ENCODE measurements around the gene OR4K15. TPM values are rescaled to one million over a fixed set of nuclear protein-coding genes. Genes with fewer than 3 reads are reported as not detected.

Gene OR4K15
- polyA plus RNA-seq, 1 donor (not counting 4 experiments of a cell fraction or from before 2014, with no cell fraction given): not detected

DNA sequence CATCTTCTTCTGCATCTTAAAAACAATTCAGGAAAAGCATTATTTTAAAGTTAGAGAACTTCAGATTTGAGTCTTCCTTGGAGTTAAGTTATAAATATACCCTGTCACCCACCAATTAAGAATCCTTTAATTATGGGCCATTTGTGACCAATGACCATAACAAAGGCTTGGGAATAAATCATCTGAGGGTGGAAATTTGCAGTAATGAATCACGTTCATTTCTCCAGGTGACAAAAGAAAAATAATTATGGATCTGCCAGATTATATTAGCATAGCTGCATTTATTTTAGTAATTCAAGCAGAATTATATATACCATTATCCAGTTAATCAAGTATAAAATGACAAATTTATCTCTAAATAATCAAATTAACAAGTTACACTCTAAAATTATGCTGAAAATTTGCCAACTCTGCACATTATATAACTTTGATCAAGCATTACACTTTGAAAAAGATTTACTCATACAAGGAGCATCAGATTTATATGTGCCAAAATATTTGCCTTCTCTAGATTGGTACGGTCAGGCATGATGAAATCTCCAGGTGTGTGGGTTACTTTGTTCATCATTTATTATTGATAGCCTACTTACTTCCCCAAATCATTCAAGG lies 44.0 kb downstream of the OR4K15 start, which contains the start of gene OR4K14:
TSS of gene OR4K14 (minus strand) at position 51 of the 609 bp plus-strand sequence. CDS start 4,114 bp downstream, outside the sequence.
- peaks cover under 1% of the 10 kb centered on the region for H3K9me3 ChIP-seq (ENCODE audit: control insufficient read depth, low read depth, low read length)
- no peak within 1 kb of the TSS for H3K27ac ChIP-seq (ENCODE audit: control insufficient read depth, insufficient read depth, low read length)
- H3K9me1 ChIP-seq (ENCODE audit: control insufficient read depth, extremely low read depth, insufficient read depth, low read length): no peaks in the 10 kb centered on the region
- no peak for DNase-seq (ENCODE audit: low read depth, low spot score)
- H4K20me1 ChIP-seq (ENCODE audit: control insufficient read depth, extremely low read depth, insufficient read depth, low read length): no peaks in the 10 kb centered on the region
- dilution Hi-C loops (cut with MboI; ENCODE audit: extremely low pct_ligation_motif_present, low sequenced_read_pairs): no loop called here
- H3K4me1 ChIP-seq (ENCODE audit: control insufficient read depth, extremely low read depth, insufficient read depth, low read length): no peaks in the 10 kb centered on the region
- H2AFZ ChIP-seq (ENCODE audit: control insufficient read depth, low read length): no peak within 1 kb of the TSS
- H3K4me3 ChIP-seq (ENCODE audit: control insufficient read depth in 2 of 3, extremely low read depth in 1 of 3, insufficient read depth in 2 of 3, low read depth in 1 of 3, low read length in 3 of 3): no peak within 1 kb of the TSS
- H3K79me2 ChIP-seq (ENCODE audit: control insufficient read depth, insufficient read depth, low read length): no peaks in the 10 kb centered on the region
- H3K36me3 ChIP-seq (ENCODE audit: control insufficient read depth in 2 of 2, extremely low read depth in 1 of 2, insufficient read depth in 2 of 2, low read length in 2 of 2): no peaks in the 10 kb centered on the region
- no peak within 1 kb of the TSS for H3K4me2 ChIP-seq (ENCODE audit: control insufficient read depth, extremely low read depth, insufficient read depth, low read depth, low read length)
- H3K27me3 ChIP-seq (ENCODE audit: control insufficient read depth, extremely low read depth, insufficient read depth, low read length): no peaks in the 10 kb centered on the region
- TF ChIP-seq, protein P1, sequence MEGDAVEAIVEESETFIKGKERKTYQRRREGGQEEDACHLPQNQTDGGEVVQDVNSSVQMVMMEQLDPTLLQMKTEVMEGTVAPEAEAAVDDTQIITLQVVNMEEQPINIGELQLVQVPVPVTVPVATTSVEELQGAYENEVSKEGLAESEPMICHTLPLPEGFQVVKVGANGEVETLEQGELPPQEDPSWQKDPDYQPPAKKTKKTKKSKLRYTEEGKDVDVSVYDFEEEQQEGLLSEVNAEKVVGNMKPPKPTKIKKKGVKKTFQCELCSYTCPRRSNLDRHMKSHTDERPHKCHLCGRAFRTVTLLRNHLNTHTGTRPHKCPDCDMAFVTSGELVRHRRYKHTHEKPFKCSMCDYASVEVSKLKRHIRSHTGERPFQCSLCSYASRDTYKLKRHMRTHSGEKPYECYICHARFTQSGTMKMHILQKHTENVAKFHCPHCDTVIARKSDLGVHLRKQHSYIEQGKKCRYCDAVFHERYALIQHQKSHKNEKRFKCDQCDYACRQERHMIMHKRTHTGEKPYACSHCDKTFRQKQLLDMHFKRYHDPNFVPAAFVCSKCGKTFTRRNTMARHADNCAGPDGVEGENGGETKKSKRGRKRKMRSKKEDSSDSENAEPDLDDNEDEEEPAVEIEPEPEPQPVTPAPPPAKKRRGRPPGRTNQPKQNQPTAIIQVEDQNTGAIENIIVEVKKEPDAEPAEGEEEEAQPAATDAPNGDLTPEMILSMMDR (optimal IDR thresholded peaks at IDR 0.05 in 1 of 3, IDR thresholded peaks at IDR 0.05 in 1 of 3, conservative IDR thresholded peaks at IDR 0.05 in 1 of 3; ENCODE audit: extremely low read depth in 1 of 3, insufficient read depth in 2 of 3, low read length in 3 of 3): no peak
- TF ChIP-seq EZH2 (IDR thresholded peaks at IDR 0.05; ENCODE audit: low read length): no peak
- FAIRE-seq: no peak
- no peak within 1 kb of the TSS for H3K9ac ChIP-seq (ENCODE audit: control insufficient read depth, extremely low read depth, insufficient read depth, low read length)

Other genes starting within 250 kb of the OR4K15 start
- not detected in 3 replicates for gene OR4Q3, start 232.0 kb upstream of the OR4K15 start, polyA plus RNA-seq
- gene OR4M1, start 202.1 kb upstream of the OR4K15 start, polyA plus RNA-seq: not detected in 3 replicates
- gene OR4N2, start 171.8 kb upstream of the OR4K15 start, polyA plus RNA-seq: not detected in 3 replicates
- gene OR4K2, start 100.4 kb upstream of the OR4K15 start, polyA plus RNA-seq: not detected in 3 replicates
- not detected in 3 replicates for gene OR4K5, start 55.0 kb upstream of the OR4K15 start, polyA plus RNA-seq
- not detected in 3 replicates for gene OR4K1, start 44.7 kb upstream of the OR4K15 start, polyA plus RNA-seq
- gene OR4Q2, start 26.6 kb downstream of the OR4K15 start, polyA plus RNA-seq: not detected in 3 replicates
- not detected in 3 replicates for gene OR4K14, start 43.7 kb downstream of the OR4K15 start, polyA plus RNA-seq
- not detected in 3 replicates for gene OR4K13, start 60.4 kb downstream of the OR4K15 start, polyA plus RNA-seq
- gene OR4L1, start 84.5 kb downstream of the OR4K15 start, polyA plus RNA-seq: not detected in 3 replicates
- gene OR4K17, start 135.1 kb downstream of the OR4K15 start, polyA plus RNA-seq: not detected in 3 replicates
- not detected in 3 replicates for gene OR4N5, start 163.2 kb downstream of the OR4K15 start, polyA plus RNA-seq
- gene OR11G2, start 215.3 kb downstream of the OR4K15 start, polyA plus RNA-seq: not detected in 3 replicates
- gene OR11H6, start 248.1 kb downstream of the OR4K15 start, polyA plus RNA-seq: not detected in 3 replicates

Data from keratinocyte (primary cell).